Measurements from ENCODE around the gene POGZ. TPM values are rescaled to one million over a fixed set of nuclear protein-coding genes. Genes with fewer than 3 reads are reported as not detected.
A peak's percentile ranks its signal among the peaks of the same experiment; 100 is the strongest.

POGZ gene
- total and polyA plus RNA-seq, 2 experiments from 2014 or later = 12.9 to 36.3 TPM

- Histone ChIP-seq H3K4me3 (no peak overlapping the region), H3K79me2 (no peaks in the 10 kb centered on the region), H4K20me1 (ENCODE audit: insufficient read depth, poor library complexity, severe bottlenecking) (no peaks in the 10 kb centered on the region), H3K36me3 (replicated peaks; ENCODE audit: insufficient read depth, low read depth) (no peaks in the 10 kb centered on the region), H2AFZ (no peak overlapping the region), H3K9me2 (replicated peaks; ENCODE audit: insufficient read depth) (no peaks in the 10 kb centered on the region), H3K4me2 (no peak overlapping the region), H3K27me3 (no peaks in the 10 kb centered on the region), H3K27ac (peak overlapping the region; percentile 32), H3K4me1 (ENCODE audit: insufficient read depth) (peaks cover 7% of the 10 kb centered on the region), H3K9me3 (ENCODE audit: low read depth) (no peaks in the 10 kb centered on the region)
- 85% methylated on average over 1 of the region's 1 CpG for WGBS (ENCODE audit: low lambda C conversion rate, missing lambda C conversion rate)
- TF ChIP-seq EZH2 (IDR thresholded peaks at IDR 0.05; ENCODE audit: borderline replicate concordance) (no peak), EZH2phosphoT487 (IDR thresholded peaks at IDR 0.05; ENCODE audit: low read depth, severe bottlenecking, unreplicated experiment) (no peak), CTCF (IDR thresholded peaks at IDR 0.05; ENCODE audit: poor library complexity) (no peak)
- no peak for DNase-seq (ENCODE audit: low spot score)
Measured at GRCh38 chr1:151478140-151478812, 19.0 kb upstream of the POGZ start.

GRCh38 chr1:151477066-151477465, 17.8 kb upstream of the POGZ start:
- 94% methylated on average over 3 of the region's 3 CpGs for WGBS (ENCODE audit: low lambda C conversion rate, missing lambda C conversion rate)
- no peak for DNase-seq (ENCODE audit: low spot score)
- no peak overlapping the region for H3K4me2 ChIP-seq

GRCh38 chr1:151476083-151476482, 16.8 kb upstream of the POGZ start:
- Histone ChIP-seq H3K9me3 (ENCODE audit: low read depth) (no peaks in the 10 kb centered on the region), H3K4me3 (no peak overlapping the region), H3K27ac (no peak overlapping the region), H3K27me3 (no peaks in the 10 kb centered on the region), H2AFZ (no peak overlapping the region), H3K4me2 (no peak overlapping the region), H4K20me1 (ENCODE audit: insufficient read depth, poor library complexity, severe bottlenecking) (no peaks in the 10 kb centered on the region), H3K9me2 (replicated peaks; ENCODE audit: insufficient read depth) (no peaks in the 10 kb centered on the region), H3K79me2 (no peaks in the 10 kb centered on the region), H3K4me1 (ENCODE audit: insufficient read depth) (peaks cover 12% of the 10 kb centered on the region), H3K36me3 (replicated peaks; ENCODE audit: insufficient read depth, low read depth) (no peaks in the 10 kb centered on the region)
- WGBS (ENCODE audit: low lambda C conversion rate, missing lambda C conversion rate) = 86% methylated on average over 6 of the region's 6 CpGs
- DNase-seq (ENCODE audit: low spot score) = no peak
- TF ChIP-seq CTCF (IDR thresholded peaks at IDR 0.05; ENCODE audit: poor library complexity) (no peak), EZH2phosphoT487 (IDR thresholded peaks at IDR 0.05; ENCODE audit: low read depth, severe bottlenecking, unreplicated experiment) (no peak), EZH2 (IDR thresholded peaks at IDR 0.05; ENCODE audit: borderline replicate concordance) (no peak)

More at GRCh38 chr1:151477066-151477465, 17.8 kb upstream of the POGZ start:
- Histone ChIP-seq H3K4me3 (no peak overlapping the region), H3K27ac (no peak overlapping the region), H3K79me2 (no peaks in the 10 kb centered on the region), H4K20me1 (ENCODE audit: insufficient read depth, poor library complexity, severe bottlenecking) (no peaks in the 10 kb centered on the region), H3K4me1 (ENCODE audit: insufficient read depth) (peaks cover 12% of the 10 kb centered on the region), H3K27me3 (no peaks in the 10 kb centered on the region), H2AFZ (no peak overlapping the region), H3K9me2 (replicated peaks; ENCODE audit: insufficient read depth) (no peaks in the 10 kb centered on the region), H3K9me3 (ENCODE audit: low read depth) (no peaks in the 10 kb centered on the region), H3K36me3 (replicated peaks; ENCODE audit: insufficient read depth, low read depth) (no peaks in the 10 kb centered on the region)
- TF ChIP-seq CTCF (IDR thresholded peaks at IDR 0.05; ENCODE audit: poor library complexity) (no peak), EZH2 (IDR thresholded peaks at IDR 0.05; ENCODE audit: borderline replicate concordance) (no peak), EZH2phosphoT487 (IDR thresholded peaks at IDR 0.05; ENCODE audit: low read depth, severe bottlenecking, unreplicated experiment) (no peak)

All from hepatocyte (in vitro differentiated cells).